DMS114 treated with DMSO at 0.1 percent for 48 hours (cell line): Measurements from ENCODE around the gene DAAM1.

ENCODE experiments used
- DNase-seq: peaks from one replicate; lab custom pipeline; 2025; ENCODE audit not compliant: unreplicated experiment; lab: John Stamatoyannopoulos, UW

DAAM1 gene

DNA sequence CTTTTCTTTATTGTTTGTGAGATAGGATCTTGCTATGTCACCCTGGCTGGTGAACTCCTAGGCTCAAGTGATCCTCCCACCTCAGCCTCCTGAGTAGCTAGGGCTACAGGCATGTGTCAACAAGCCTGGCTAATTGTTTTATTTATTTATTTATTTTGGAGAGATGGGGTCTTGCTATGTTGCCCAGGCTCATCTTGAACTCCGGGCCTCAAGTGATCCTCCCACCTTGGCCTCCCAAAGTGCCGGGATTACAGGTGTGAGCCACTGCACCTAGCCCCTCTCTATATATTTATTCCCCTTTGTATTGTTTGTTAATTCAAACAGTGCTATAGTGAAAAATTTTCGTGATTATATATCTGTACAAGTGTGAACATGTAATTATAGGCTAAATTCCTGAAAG is 123.3 kb downstream of the DAAM1 start:
- no peak for DNase-seq

DNA sequence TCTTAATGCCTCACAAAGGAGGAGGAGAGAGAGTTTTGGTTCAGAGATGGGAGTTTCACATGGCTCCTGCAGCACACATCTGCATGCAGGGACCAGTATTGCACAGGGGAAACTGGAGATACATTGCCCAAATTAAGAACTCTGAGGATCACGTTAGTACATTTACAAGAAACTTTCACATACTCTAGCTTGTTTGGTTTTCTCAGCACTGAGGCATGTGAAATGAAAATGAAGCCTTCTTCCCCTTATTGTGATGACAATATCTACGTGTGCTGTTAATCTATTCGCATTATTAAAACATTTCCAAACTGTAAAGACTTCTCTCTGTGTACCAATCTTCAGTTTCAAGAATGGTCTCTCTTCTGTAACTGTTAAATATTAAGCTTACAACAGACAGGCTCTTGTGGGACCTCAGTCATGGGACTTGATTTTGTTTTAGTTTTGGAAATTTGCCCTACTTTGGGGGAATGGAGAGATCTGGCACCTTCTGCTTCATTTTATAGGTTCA is 124.7 kb downstream of the DAAM1 start:
- no peak for DNase-seq

- DNase-seq = no peak
Measured at GRCh38 chr14:59313658-59314608, 125.5 kb downstream of the DAAM1 start.

GRCh38 chr14:59314953-59315599 is 126.6 kb downstream of the DAAM1 start:
- DNase-seq = no peak

GRCh38 chr14:59316151-59316830 is 127.8 kb downstream of the DAAM1 start:
- no peak for DNase-seq

DNA sequence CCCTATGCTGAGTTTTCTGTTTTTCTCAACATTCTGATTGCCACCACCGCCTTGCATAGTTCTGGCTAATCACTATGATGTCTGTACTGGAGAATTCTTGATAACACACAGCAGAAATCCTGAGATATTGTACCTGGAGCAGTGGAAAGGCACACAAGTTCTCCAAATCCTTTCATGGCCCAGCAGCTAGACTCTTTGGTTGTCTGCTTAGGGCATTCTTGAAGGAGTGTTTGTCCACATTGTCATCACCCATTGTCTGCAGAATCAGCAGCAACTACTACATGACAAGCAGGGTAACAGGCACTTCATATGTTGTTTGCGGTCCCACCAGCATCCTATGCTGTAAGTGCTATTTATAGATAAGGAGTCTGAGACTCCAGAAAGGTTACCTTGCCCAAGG is 128.9 kb downstream of the DAAM1 start:
- DNase-seq = no peak

- DNase-seq = no peak
Measured at GRCh38 chr14:59317798-59318505, 129.5 kb downstream of the DAAM1 start.

- DNase-seq = no peak
Measured at GRCh38 chr14:59318908-59319307, 130.4 kb downstream of the DAAM1 start.

DNA sequence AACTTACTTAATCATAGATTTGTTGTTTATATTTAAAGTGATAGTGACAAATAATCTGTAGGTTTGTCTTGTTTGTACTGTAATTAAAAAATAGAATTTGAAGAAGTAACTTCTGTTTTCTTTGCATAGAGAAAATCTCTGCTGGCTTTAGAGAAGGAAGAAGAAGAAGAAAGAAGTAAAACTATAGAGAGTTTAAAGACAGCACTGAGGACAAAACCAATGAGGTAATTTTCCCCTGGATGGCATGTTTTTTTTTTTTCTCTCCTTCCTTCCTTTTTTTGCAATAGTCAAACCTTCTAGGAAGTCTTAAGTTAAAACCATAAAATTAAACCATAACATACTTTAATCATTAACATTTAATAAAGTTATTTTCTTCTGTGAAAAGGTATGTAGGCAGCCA is 131.9 kb downstream of the DAAM1 start:
- DNase-seq = no peak

GRCh38 chr14:59320763-59321625 is 132.5 kb downstream of the DAAM1 start:
- DNase-seq = no peak

GRCh38 chr14:59321626-59321949 is 133.1 kb downstream of the DAAM1 start:
- DNase-seq = no peak

GRCh38 chr14:59325906-59326305 is 137.4 kb downstream of the DAAM1 start:
- no peak for DNase-seq

DNA sequence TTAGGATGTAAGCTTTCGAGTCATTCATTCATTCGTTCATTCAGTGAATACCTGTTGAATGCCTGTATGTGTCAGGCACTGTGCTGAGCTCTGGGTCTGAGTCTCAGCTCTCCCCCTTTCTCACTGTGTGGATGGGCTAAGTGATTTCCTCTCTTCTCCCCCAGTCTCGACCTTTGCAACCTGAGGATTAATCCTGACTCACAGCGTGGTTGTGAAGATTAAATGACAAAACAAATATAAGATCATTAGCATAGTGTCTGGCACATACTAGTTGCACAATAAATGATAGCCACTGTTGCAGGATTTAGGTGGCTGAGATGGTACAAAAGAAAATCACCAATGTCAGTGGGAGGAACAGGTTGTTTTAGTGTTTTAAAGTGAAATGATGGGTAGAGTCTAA is 140.0 kb downstream of the DAAM1 start:
- no peak for DNase-seq

DNA sequence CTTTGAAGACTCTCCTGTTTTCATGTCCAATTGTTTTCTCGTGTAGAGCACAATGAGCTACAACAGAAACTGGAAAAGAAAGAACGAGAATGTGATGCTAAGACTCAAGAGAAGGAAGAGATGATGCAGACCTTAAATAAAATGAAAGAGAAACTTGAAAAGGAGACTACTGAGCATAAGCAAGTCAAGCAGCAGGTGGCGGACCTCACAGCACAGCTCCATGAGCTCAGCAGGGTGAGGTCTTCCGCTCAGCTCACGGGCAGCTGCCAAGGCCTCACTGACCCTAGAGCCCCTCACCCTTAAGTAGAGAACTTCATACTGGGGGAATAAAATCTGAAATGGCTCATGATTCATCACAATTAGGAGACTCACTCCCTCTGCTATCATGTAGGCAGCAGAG is 142.0 kb downstream of the DAAM1 start:
- DNase-seq = no peak

GRCh38 chr14:59331217-59331616 is 142.8 kb downstream of the DAAM1 start:
- DNase-seq = no peak

DNA sequence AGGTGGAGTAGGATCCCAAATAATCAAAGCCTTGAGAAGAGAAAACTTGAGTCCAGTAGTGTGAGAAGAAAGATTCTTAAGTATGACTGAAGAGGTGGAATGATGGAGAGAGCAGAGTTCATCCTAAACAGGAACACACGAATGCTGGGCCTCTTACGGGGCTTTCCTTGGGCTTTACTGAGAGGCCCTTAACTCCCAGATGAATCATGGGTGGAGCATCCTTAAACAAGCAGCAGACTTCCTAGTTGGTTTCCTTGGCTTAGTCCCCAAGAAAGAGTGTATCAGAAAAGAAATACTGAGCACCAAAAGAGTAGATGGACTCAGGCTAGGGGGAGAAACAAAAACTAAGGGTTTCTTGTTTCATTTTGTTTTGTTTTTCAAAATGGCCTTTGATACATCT is 144.3 kb downstream of the DAAM1 start:
- DNase-seq = no peak

GRCh38 chr14:59333235-59333634 is 144.8 kb downstream of the DAAM1 start:
- DNase-seq = no peak

DNA sequence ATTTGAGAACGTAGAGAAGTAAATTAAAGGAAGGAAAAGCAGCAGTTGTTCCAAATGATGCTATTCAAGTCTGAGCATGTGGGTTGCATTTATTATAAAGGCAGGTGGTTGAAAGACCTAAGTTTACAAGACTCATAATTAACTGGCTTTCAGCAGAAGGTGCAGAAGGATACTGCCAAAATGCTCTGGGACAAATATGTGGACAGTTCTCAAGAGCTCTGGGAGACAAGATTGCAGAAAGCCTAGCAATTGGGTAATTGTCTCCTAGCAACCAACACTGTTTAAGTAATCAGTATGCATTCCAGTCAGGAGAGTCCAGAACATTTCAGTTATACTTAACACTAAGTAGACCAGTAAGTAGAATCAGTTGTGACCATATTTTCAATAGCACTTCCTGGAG is 145.2 kb downstream of the DAAM1 start:
- no peak for DNase-seq

DNA sequence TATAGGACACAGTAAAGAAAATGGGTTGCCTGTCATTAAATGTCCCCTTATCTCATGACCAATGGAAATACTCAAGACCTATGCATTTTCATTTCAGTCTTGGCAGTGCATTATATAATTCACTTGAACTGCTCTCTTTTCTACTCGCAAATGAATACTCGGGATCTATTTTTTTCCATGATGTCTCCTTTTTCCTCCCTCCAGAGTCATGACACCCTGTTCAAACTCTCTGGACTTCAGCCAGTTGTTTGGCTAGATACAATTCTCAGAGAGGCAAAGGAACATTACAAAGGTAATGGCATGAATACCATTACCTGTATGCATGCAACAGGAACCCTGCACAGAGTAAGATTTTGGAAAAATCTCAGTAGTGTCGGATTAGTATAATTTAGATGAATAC is 145.8 kb downstream of the DAAM1 start:
- no peak for DNase-seq

GRCh38 chr14:59336098-59336497 is 147.6 kb downstream of the DAAM1 start:
- no peak for DNase-seq
